GM19240 (cell line): ENCODE results near the gene KRT16.
"Not testable (repeated sequence)": the region's sequence is repeated elsewhere in the genome, so short reads cannot be mapped to it uniquely, and the experiment has no call there.

Experiments used
- DNase-seq: peaks from one replicate; pipeline ENCODE4 v3.0.0; 2011; ENCODE audit warnings: low spot score; ENCODE audit not compliant: insufficient read length

The KRT16 gene

GRCh38 chr17:41615454-41615853 is 2.9 kb upstream of the KRT16 start:
- DNase-seq: no peak

- not testable (repeated sequence) for DNase-seq
These were observed 2.2 kb upstream of the KRT16 start for GRCh38 chr17:41614767-41615166.

GRCh38 chr17:41614098-41614497 is 1.5 kb upstream of the KRT16 start:
- DNase-seq: no peak

GRCh38 chr17:41613277-41614082 is 913 bp upstream of the KRT16 start:
- no peak for DNase-seq

GRCh38 chr17:41610965-41611640 is 1.5 kb downstream of the KRT16 start:
- no peak for DNase-seq

GRCh38 chr17:41610061-41610517 is 2.5 kb downstream of the KRT16 start:
- DNase-seq: not testable (repeated sequence)

- not testable (repeated sequence) for DNase-seq
These were observed 5.6 kb downstream of the KRT16 start for GRCh38 chr17:41606930-41607329.

- no peak for DNase-seq
These were observed 10.0 kb downstream of the KRT16 start for GRCh38 chr17:41602524-41602923.

- no peak for DNase-seq
These were observed 12.2 kb downstream of the KRT16 start for GRCh38 chr17:41600318-41600717.

GRCh38 chr17:41599680-41600079 is 12.9 kb downstream of the KRT16 start:
- no peak for DNase-seq

GRCh38 chr17:41595585-41595984 is 17.0 kb downstream of the KRT16 start:
- no peak for DNase-seq

- no peak for DNase-seq
These were observed 18.1 kb downstream of the KRT16 start for GRCh38 chr17:41594363-41594915.

GRCh38 chr17:41593306-41593981 is 19.1 kb downstream of the KRT16 start:
- DNase-seq: no peak

GRCh38 chr17:41592601-41593305 is 19.8 kb downstream of the KRT16 start:
- DNase-seq: no peak

- no peak for DNase-seq
These were observed 23.3 kb downstream of the KRT16 start for GRCh38 chr17:41589301-41589700.

- no peak for DNase-seq
These were observed 24.3 kb downstream of the KRT16 start for GRCh38 chr17:41588126-41588810.

GRCh38 chr17:41586863-41587495 is 25.6 kb downstream of the KRT16 start, which contains the start of gene KRT14:
TSS of gene KRT14 (minus strand) at chr17:41586895. CDS start at chr17:41586834, 61 bp downstream.
- DNase-seq: no peak

GRCh38 chr17:41585301-41586056 is 27.1 kb downstream of the KRT16 start:
- DNase-seq: no peak

- not testable (repeated sequence) for DNase-seq
These were observed 28.1 kb downstream of the KRT16 start for GRCh38 chr17:41584331-41584927.
